ENCODE results near the gene DHRS2. TPM values are rescaled to one million over a fixed set of nuclear protein-coding genes. Genes with fewer than 3 reads are reported as not detected.

DHRS2 gene
- total and polyA plus RNA-seq, 2 of the 13 experiments (the other 11 are each of a cell fraction or from before 2014, with no cell fraction given) = 1,621 to 3,021 TPM

- no peak for TF ChIP-seq ZNF317 (CRISPR knock-in tag; IDR thresholded peaks at IDR 0.05)
- no peak for TF ChIP-seq ZSCAN29 (CRISPR knock-in tag; conservative IDR thresholded peaks at IDR 0.05)
- TF ChIP-seq ZNF605 (CRISPR knock-in tag; IDR thresholded peaks at IDR 0.05) = no peak
- TF ChIP-seq ZC3H4 (CRISPR knock-in tag; IDR thresholded peaks at IDR 0.05; ENCODE audit: borderline replicate concordance) = 0 out of 2 replicates have a peak, but pooled peaks have one; percentile 23
- TF ChIP-seq SAP130 (CRISPR knock-in tag; IDR thresholded peaks at IDR 0.05; ENCODE audit: low read depth) = no peak
- TF ChIP-seq GLI4 (CRISPR knock-in tag; IDR thresholded peaks at IDR 0.05; ENCODE audit: borderline replicate concordance) = 0 out of 2 replicates have a peak, but pooled peaks have one; percentile 6
- no peak for TF ChIP-seq ZBTB49 (CRISPR knock-in tag; IDR thresholded peaks at IDR 0.05; ENCODE audit: borderline replicate concordance)
- peak; percentile 15; the same call in 1 of the 2 replicates for TF ChIP-seq THAP11 (CRISPR knock-in tag; IDR thresholded peaks at IDR 0.05)
- TF ChIP-seq POLR2AphosphoS5 (IDR thresholded peaks at IDR 0.05; ENCODE audit: low read depth, low read length) = no peak
- TF ChIP-seq ATF2 (CRISPR knock-in tag; IDR thresholded peaks at IDR 0.05) = no peak
- TF ChIP-seq NR3C1 (CRISPR knock-in tag; IDR thresholded peaks at IDR 0.05) = no peak
- 0 out of 2 replicates have a peak, but pooled peaks have one; percentile 11 for TF ChIP-seq ZNF749 (CRISPR knock-in tag; IDR thresholded peaks at IDR 0.05; ENCODE audit: borderline replicate concordance)
- 0 out of 2 replicates have a peak, but pooled peaks have one; percentile 1 for TF ChIP-seq FOXA3 (CRISPR knock-in tag; IDR thresholded peaks at IDR 0.05)
- no peak for TF ChIP-seq CSRNP2 (CRISPR knock-in tag; conservative IDR thresholded peaks at IDR 0.05; ENCODE audit: low read depth)
- no peak for TF ChIP-seq ZNF264 (CRISPR knock-in tag; IDR thresholded peaks at IDR 0.05)
- no peak for TF ChIP-seq NFYC (CRISPR knock-in tag; IDR thresholded peaks at IDR 0.05)
- no peak for TF ChIP-seq KLF16 (CRISPR knock-in tag; IDR thresholded peaks at IDR 0.05)
- 0 out of 2 replicates have a peak, but pooled peaks have one; percentile 31 for TF ChIP-seq JUNB (CRISPR knock-in tag; IDR thresholded peaks at IDR 0.05; ENCODE audit: borderline replicate concordance)
- no peak for TF ChIP-seq ZNF570 (CRISPR knock-in tag; IDR thresholded peaks at IDR 0.05; ENCODE audit: borderline replicate concordance)
- no peak for TF ChIP-seq POLR2A (IDR thresholded peaks at IDR 0.05; ENCODE audit: insufficient read depth in 1 of 2, low read depth in 2 of 2, low read length in 2 of 2)
- peak; percentile 40; the same call in 1 of the 2 replicates for TF ChIP-seq ZFX (CRISPR knock-in tag; IDR thresholded peaks at IDR 0.05; ENCODE audit: low read depth)
- TF ChIP-seq SRSF9 (IDR thresholded peaks at IDR 0.05; ENCODE audit: borderline replicate concordance, insufficient read depth, low read depth, low read length, poor library complexity, severe bottlenecking) = no peak
- no peak for TF ChIP-seq SP1 (IDR thresholded peaks at IDR 0.05)
- no peak for TF ChIP-seq SP1 (CRISPR knock-in tag; IDR thresholded peaks at IDR 0.05)
- no peak for TF ChIP-seq BCLAF1 (IDR thresholded peaks at IDR 0.05)
Measured at GRCh38 chr14:23612354-23612732, 23.8 kb upstream of the DHRS2 start (continued).

Measured in HepG2 (cell line).